Mesodermal cell (in vitro differentiated cells): Measurements from ENCODE around the gene CACNG7.

Source experiments
- H3K27ac ChIP-seq: 2 replicates; pipeline ENCODE4 v1.7.0; 2013; ENCODE audit warnings: mild to moderate bottlenecking, low read depth, low read length, moderate library complexity; ENCODE audit not compliant: severe bottlenecking
- H3K36me3 ChIP-seq: 2 replicates; pipeline ENCODE4 v1.7.1; 2013; ENCODE audit warnings: mild to moderate bottlenecking, low read length, moderate library complexity; ENCODE audit not compliant: control insufficient read depth, insufficient read depth
- H3K4me1 ChIP-seq: one replicate; pipeline ENCODE4 v1.7.1; 2013; ENCODE audit warnings: mild to moderate bottlenecking, low read length; ENCODE audit not compliant: insufficient read depth, control insufficient read depth, poor library complexity, severe bottlenecking
- H3K4me3 ChIP-seq: 2 replicates; pipeline ENCODE4 v1.7.0; 2013; ENCODE audit warnings: low read length, control low read depth, mild to moderate bottlenecking; ENCODE audit not compliant: insufficient read depth, poor library complexity, severe bottlenecking; ENCODE audit errors: extremely low read depth
- H3K9me3 ChIP-seq: 2 replicates; pipeline ENCODE4 v1.7.1; 2013; ENCODE audit warnings: mild to moderate bottlenecking, low read length, moderate library complexity; ENCODE audit not compliant: control insufficient read depth
- WGBS, 2 experiments: methylation state at CpG; one replicate each; pipeline ENCODE4 v1.1.5; 2013; ENCODE audit warnings: missing lambda C conversion rate in 2 of 2; ENCODE audit not compliant: insufficient coverage in 2 of 2; 5-methylcytosine and 5-hydroxymethylcytosine counted together

Gene CACNG7

GRCh38 chr19:53870485-53870844 is 38.6 kb upstream of the CACNG7 start:
- Histone ChIP-seq H3K27ac (peak overlapping the region; percentile 45), H3K4me3 (peak overlapping the region; percentile 85), H3K9me3 (no peaks in the 10 kb centered on the region), H3K36me3 (peaks cover 50% of the 10 kb centered on the region), H3K4me1 (peaks cover 18% of the 10 kb centered on the region)
- WGBS, 2 experiments: 87 to 96% methylated on average over 5 of the region's 5 CpGs

GRCh38 chr19:53871454-53871853 is 37.6 kb upstream of the CACNG7 start:
- Histone ChIP-seq H3K27ac (no peak overlapping the region), H3K4me3 (no peak overlapping the region), H3K4me1 (peaks cover 13% of the 10 kb centered on the region), H3K9me3 (no peaks in the 10 kb centered on the region), H3K36me3 (peaks cover 57% of the 10 kb centered on the region)
- 90 to 97% methylated on average over 4 to 6 of the region's 7 CpGs for whole genome bisulfite sequencing, 2 experiments

DNA sequence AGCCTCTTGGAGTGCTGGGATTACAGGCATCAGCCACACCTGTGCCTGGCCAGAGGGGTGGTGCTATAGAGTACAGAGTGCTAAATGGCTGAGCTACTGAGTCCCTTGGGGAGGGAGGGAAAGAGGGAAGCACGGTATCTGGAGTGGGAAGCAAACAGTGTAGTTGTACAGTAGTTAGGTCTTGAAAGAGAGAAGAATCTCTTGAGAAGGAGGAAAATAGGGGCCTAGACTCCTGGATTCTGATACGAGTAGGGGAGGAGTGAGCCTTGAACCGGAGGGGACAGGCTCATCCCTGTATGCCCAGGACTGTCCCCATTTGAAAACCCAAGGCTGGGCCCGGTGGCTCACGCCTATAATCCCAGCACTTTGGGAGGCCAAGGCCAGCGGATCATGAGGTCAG is 36.3 kb upstream of the CACNG7 start:
- Histone ChIP-seq H3K9me3 (no peaks in the 10 kb centered on the region), H3K4me3 (no peak overlapping the region), H3K27ac (no peak overlapping the region), H3K4me1 (peaks cover 8% of the 10 kb centered on the region), H3K36me3 (peaks cover 59% of the 10 kb centered on the region)
- 88 to 96% methylated on average over 5 to 6 of the region's 6 CpGs for WGBS, 2 experiments

- H3K36me3 ChIP-seq: peaks cover 59% of the 10 kb centered on the region
- H3K4me1 ChIP-seq: peaks cover 8% of the 10 kb centered on the region
- WGBS, 2 experiments: 97% methylated on average over 51 of the region's 51 CpGs
- no peak overlapping the region for H3K4me3 ChIP-seq
- no peaks in the 10 kb centered on the region for H3K9me3 ChIP-seq
- no peak overlapping the region for H3K27ac ChIP-seq
Measured at GRCh38 chr19:53873773-53874605, 35.1 kb upstream of the CACNG7 start.

DNA sequence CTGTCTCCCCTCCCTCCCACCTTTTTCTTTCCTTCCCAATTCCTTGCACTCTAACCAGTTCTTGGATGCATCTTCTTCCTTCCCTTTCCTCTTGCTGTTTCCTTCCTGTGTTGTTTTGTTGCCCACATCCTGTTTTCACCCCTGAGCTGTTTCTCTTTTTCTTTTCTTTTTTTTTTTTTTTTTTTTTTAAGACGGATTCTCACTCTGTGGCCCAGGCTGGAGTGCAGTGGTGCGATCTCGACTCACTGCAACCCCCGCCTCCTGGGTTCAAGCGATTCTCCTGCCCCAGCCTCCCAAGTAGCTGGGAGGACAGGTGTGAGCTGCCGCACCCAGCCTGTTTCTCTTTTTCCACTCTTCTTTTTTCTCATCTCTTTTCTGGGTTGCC is 34.5 kb upstream of the CACNG7 start:
- H3K4me3 ChIP-seq: no peak overlapping the region
- H3K9me3 ChIP-seq: no peaks in the 10 kb centered on the region
- 90 to 93% methylated on average over 5 to 6 of the region's 6 CpGs for WGBS, 2 experiments
- H3K36me3 ChIP-seq: peaks cover 59% of the 10 kb centered on the region
- peaks cover 8% of the 10 kb centered on the region for H3K4me1 ChIP-seq
- no peak overlapping the region for H3K27ac ChIP-seq

GRCh38 chr19:53875602-53876325 is 33.3 kb upstream of the CACNG7 start:
- Histone ChIP-seq H3K4me1 (peaks cover 8% of the 10 kb centered on the region), H3K36me3 (peaks cover 54% of the 10 kb centered on the region), H3K27ac (no peak overlapping the region), H3K9me3 (no peaks in the 10 kb centered on the region), H3K4me3 (no peak overlapping the region)
- 97 to 99% methylated on average over 12 to 14 of the region's 17 CpGs for WGBS, 2 experiments

DNA sequence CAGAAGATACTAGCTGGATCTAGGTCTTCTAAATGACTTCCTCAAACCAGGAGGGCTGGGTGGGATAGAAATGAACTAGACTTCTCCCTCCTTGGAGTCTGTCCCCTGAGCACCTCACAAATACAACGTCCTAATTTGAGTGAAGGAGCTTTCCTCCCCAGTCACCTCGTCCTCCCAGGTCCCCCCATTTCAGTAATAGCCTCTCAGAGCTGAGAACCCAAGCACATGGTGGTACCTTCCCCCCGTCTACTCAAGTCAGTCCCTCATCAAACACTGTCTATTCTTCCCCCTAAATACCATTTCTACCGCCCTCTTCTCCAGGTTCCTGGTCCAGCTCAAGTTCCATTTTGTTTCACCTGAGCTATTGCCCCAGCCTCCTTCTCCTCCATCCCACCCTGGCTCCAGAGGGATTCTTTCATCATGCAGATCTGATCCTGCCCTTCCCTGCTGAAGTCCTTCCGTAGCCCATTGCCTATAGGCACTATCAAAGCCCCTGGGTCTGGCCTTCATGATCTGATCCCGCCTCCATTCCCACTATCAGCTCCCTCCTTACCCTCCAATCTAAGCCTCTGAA is 32.3 kb upstream of the CACNG7 start:
- Histone ChIP-seq H3K27ac (no peak overlapping the region), H3K4me3 (no peak overlapping the region), H3K4me1 (peaks cover 9% of the 10 kb centered on the region), H3K9me3 (no peaks in the 10 kb centered on the region), H3K36me3 (peaks cover 47% of the 10 kb centered on the region)
- 92 to 93% methylated on average over 5 of the region's 6 CpGs for WGBS, 2 experiments

- no peak overlapping the region for H3K27ac ChIP-seq
- H3K9me3 ChIP-seq: no peaks in the 10 kb centered on the region
- H3K4me3 ChIP-seq: no peak overlapping the region
- WGBS, 2 experiments: 86 to 89% methylated on average over 7 to 8 of the region's 10 CpGs
- peaks cover 40% of the 10 kb centered on the region for H3K36me3 ChIP-seq
- H3K4me1 ChIP-seq: peaks cover 11% of the 10 kb centered on the region
Measured at GRCh38 chr19:53877361-53877766, 31.7 kb upstream of the CACNG7 start.

GRCh38 chr19:53878776-53879139 is 30.3 kb upstream of the CACNG7 start:
- peak overlapping the region; percentile 41 for H3K4me3 ChIP-seq
- peaks cover 26% of the 10 kb centered on the region for H3K36me3 ChIP-seq
- peaks cover 18% of the 10 kb centered on the region for H3K4me1 ChIP-seq
- H3K27ac ChIP-seq: peak overlapping the region; percentile 67
- WGBS, 2 experiments: 76 to 99% methylated on average over 7 to 10 of the region's 12 CpGs
- H3K9me3 ChIP-seq: no peaks in the 10 kb centered on the region

DNA sequence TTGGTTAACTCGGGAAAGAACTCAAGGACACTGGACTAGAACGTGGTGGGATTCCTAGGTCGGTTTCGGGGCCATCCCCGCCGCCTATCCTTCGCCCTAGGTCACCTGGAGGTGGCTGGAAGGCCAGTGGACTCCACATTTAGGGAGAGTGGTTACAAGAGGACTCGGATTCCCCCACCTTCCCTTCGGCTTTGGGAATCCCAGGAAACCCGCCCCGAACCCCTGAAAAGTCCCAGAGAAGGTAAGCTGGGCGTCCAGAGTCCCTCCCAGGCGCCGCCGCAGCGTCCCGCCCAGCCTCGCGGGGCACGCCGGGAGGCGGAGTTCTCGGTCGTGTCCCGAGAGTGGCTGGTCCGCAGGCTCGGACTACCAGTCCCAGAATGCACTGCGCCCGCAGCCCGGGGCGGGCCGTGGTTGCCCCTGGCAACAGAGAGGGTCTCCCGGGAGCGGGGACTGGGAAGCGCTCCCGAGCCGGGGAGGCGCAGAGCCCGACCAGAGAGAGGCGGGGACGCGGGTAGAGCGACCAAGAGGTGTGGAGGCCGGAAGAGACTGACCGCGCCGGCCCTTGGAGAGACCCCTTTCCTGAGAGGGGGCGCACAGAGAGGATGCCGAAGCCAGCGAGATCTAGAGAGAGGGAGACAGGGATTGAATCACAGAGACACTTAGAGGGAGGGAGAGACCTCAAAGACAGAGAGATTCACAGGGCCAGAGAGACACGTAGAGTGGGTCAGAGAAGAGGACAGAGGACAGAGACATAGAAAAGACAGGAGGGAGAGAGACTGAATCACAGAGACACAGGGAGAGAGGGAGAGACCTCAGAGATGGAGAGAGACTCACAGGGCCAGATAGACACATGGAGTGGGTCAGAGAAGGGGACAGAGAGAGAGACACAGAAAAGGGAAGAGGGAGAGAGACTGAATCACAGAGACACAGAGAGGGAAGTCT is 29.7 kb upstream of the CACNG7 start:
- H3K9me3 ChIP-seq: no peaks in the 10 kb centered on the region
- H3K4me3 ChIP-seq: peak overlapping the region; percentile 41
- WGBS, 2 experiments: 1 to 7% methylated on average over 43 to 46 of the region's 51 CpGs
- H3K4me1 ChIP-seq: peaks cover 14% of the 10 kb centered on the region
- H3K36me3 ChIP-seq: peaks cover 20% of the 10 kb centered on the region
- H3K27ac ChIP-seq: peak overlapping the region; percentile 67
